ENCODE data around the gene MAMSTR. TPM values are rescaled to one million over a fixed set of nuclear protein-coding genes. Genes with fewer than 3 reads are reported as not detected.

The MAMSTR gene
- total RNA-seq, 3 donors from 2014 or later (not counting 1 experiment from before 2014, with no cell fraction given) = 0.56 to 1.2 (median 0.98) TPM

GRCh38 chr19:48708471-48708870, 11.1 kb downstream of the MAMSTR start:
- no peak for ATAC-seq
- DNase-seq = no peak
- 94% methylated on average over 11 of the region's 11 CpGs for WGBS (ENCODE audit: insufficient coverage)
- no peak for TF ChIP-seq CTCF (IDR thresholded peaks at IDR 0.05)
- no peaks in the 10 kb centered on the region for H3K27me3 Mint-ChIP-seq (ENCODE audit: low read depth in 2 of 2)
- no peaks in the 10 kb centered on the region for H3K36me3 ChIP-seq (ENCODE audit: control insufficient read depth, insufficient read depth, low read length)
- no peak overlapping the region for H3K27ac ChIP-seq (ENCODE audit: low read length)
- intact Hi-C loops (cut with micrococcal nuclease) = no loop called here
- no peaks in the 10 kb centered on the region for H3K9me3 ChIP-seq (ENCODE audit: control insufficient read depth, insufficient read depth, low read length)
- no peak overlapping the region for H3K27ac Mint-ChIP-seq
- no peaks in the 10 kb centered on the region for H3K36me3 Mint-ChIP-seq
- H3K4me3 Mint-ChIP-seq = no peak overlapping the region
- H3K27me3 ChIP-seq (ENCODE audit: control insufficient read depth, insufficient read depth, low read length) = no peaks in the 10 kb centered on the region
- H3K9me3 Mint-ChIP-seq = no peaks in the 10 kb centered on the region
- peaks cover 0 to 8% of the 10 kb centered on the region in 2 donors for H3K4me1 Mint-ChIP-seq
- peaks cover 8% of the 10 kb centered on the region for H3K4me1 ChIP-seq (ENCODE audit: control insufficient read depth, insufficient read depth, low read length)
- no peak overlapping the region for H3K4me3 ChIP-seq (ENCODE audit: low read length)

GRCh38 chr19:48705431-48705830, 14.1 kb downstream of the MAMSTR start:
- WGBS (ENCODE audit: insufficient coverage) = 63% methylated on average over 2 of the region's 2 CpGs
- no peak for DNase-seq
- no peaks in the 10 kb centered on the region for H3K36me3 Mint-ChIP-seq
- no peak overlapping the region for H3K27ac Mint-ChIP-seq
- no peaks in the 10 kb centered on the region for H3K9me3 Mint-ChIP-seq
- Histone ChIP-seq H3K27ac (ENCODE audit: low read length) (no peak overlapping the region), H3K9me3 (ENCODE audit: control insufficient read depth, insufficient read depth, low read length) (no peaks in the 10 kb centered on the region), H3K4me3 (ENCODE audit: low read length) (no peak overlapping the region), H3K27me3 (ENCODE audit: control insufficient read depth, insufficient read depth, low read length) (no peaks in the 10 kb centered on the region), H3K36me3 (ENCODE audit: control insufficient read depth, insufficient read depth, low read length) (peaks cover 2% of the 10 kb centered on the region), H3K4me1 (ENCODE audit: control insufficient read depth, insufficient read depth, low read length) (no peaks in the 10 kb centered on the region)
- H3K4me1 Mint-ChIP-seq = no peaks in the 10 kb centered on the region
- TF ChIP-seq CTCF (IDR thresholded peaks at IDR 0.05) = no peak
- no peak for ATAC-seq
- H3K4me3 Mint-ChIP-seq = no peak overlapping the region
- intact Hi-C loops (cut with micrococcal nuclease) = no loop called here
- H3K27me3 Mint-ChIP-seq (ENCODE audit: low read depth in 2 of 2) = no peaks in the 10 kb centered on the region

GRCh38 chr19:48703316-48703715, 16.2 kb downstream of the MAMSTR start:
- H3K36me3 Mint-ChIP-seq = no peaks in the 10 kb centered on the region

More at GRCh38 chr19:48703316-48703715, 16.2 kb downstream of the MAMSTR start:
- no peaks in the 10 kb centered on the region for H3K4me1 Mint-ChIP-seq
- H3K27ac ChIP-seq (ENCODE audit: low read length) = no peak overlapping the region
- ATAC-seq = no peak
- H3K9me3 ChIP-seq (ENCODE audit: control insufficient read depth, insufficient read depth, low read length) = no peaks in the 10 kb centered on the region
- intact Hi-C loops (cut with micrococcal nuclease) = no loop called here
- no peaks in the 10 kb centered on the region for H3K9me3 Mint-ChIP-seq
- no peak overlapping the region for H3K27ac Mint-ChIP-seq
- TF ChIP-seq CTCF (IDR thresholded peaks at IDR 0.05) = no peak
- H3K36me3 ChIP-seq (ENCODE audit: control insufficient read depth, insufficient read depth, low read length) = peaks cover 2% of the 10 kb centered on the region
- no peak overlapping the region for H3K4me3 Mint-ChIP-seq
- WGBS (ENCODE audit: insufficient coverage) = 95% methylated on average over 23 of the region's 23 CpGs
- H3K27me3 ChIP-seq (ENCODE audit: control insufficient read depth, insufficient read depth, low read length) = no peaks in the 10 kb centered on the region
- DNase-seq = no peak
- no peaks in the 10 kb centered on the region for H3K27me3 Mint-ChIP-seq (ENCODE audit: low read depth in 2 of 2)
- H3K4me1 ChIP-seq (ENCODE audit: control insufficient read depth, insufficient read depth, low read length) = no peaks in the 10 kb centered on the region
- no peak overlapping the region for H3K4me3 ChIP-seq (ENCODE audit: low read length)

Data from natural killer cell (primary cell).